Measurements from ENCODE around the gene TMEM132D.

TMEM132D gene

DNA sequence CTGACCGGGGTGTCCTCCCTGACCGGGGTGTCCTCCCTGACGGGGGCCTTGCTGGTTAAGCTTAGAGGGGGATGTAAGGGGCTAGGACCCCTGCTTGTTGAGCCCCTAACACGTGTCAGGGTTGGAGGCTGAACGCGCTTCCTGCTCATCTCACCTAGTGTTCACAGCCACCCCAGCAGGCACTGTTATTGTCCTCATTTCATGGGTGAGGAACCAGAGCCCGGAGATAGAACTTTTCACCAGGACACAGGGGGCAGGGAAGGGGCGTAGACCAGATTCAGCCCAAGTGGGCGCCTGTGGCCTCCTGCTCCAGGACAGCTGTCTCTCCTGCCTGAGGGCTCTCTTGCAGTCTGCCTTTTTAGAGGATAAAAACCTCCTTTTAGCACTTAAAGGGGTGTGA lies 814.2 kb downstream of the TMEM132D start:
- ChIA-PET CTCF (no interaction called here), POLR2A (no interaction called here)
- Histone ChIP-seq H3K9me3 (ENCODE audit: control insufficient read depth, insufficient read depth, low read depth, low read length) (no peaks in the 10 kb centered on the region), H3K4me3 (ENCODE audit: low read depth, low read length) (no peak overlapping the region), H3K27ac (ENCODE audit: extremely low read depth, low read depth, low read length) (no peak overlapping the region), H3K4me1 (ENCODE audit: control insufficient read depth, insufficient read depth, low read length) (no peaks in the 10 kb centered on the region), H3K36me3 (ENCODE audit: control insufficient read depth in 2 of 2, insufficient read depth in 1 of 2, low read length in 2 of 2) (no peaks in the 10 kb centered on the region)
- no peak for TF ChIP-seq ZNF302 (tag by site-specific recombination; IDR thresholded peaks at IDR 0.05; ENCODE audit: low read depth)
- no peak for TF ChIP-seq MZF1 (tag by site-specific recombination; IDR thresholded peaks at IDR 0.05; ENCODE audit: borderline replicate concordance)
- no peak for TF ChIP-seq ZNF645 (tag by site-specific recombination; IDR thresholded peaks at IDR 0.05)
- no peak for TF ChIP-seq ZNF37A (tag by site-specific recombination; IDR thresholded peaks at IDR 0.05)
- TF ChIP-seq ZNF501 (tag by site-specific recombination; IDR thresholded peaks at IDR 0.05), result no peak
- TF ChIP-seq ZNF560 (tag by site-specific recombination; IDR thresholded peaks at IDR 0.05; ENCODE audit: borderline replicate concordance), result no peak
- TF ChIP-seq ZNF155 (tag by site-specific recombination; IDR thresholded peaks at IDR 0.05), result no peak

DNA sequence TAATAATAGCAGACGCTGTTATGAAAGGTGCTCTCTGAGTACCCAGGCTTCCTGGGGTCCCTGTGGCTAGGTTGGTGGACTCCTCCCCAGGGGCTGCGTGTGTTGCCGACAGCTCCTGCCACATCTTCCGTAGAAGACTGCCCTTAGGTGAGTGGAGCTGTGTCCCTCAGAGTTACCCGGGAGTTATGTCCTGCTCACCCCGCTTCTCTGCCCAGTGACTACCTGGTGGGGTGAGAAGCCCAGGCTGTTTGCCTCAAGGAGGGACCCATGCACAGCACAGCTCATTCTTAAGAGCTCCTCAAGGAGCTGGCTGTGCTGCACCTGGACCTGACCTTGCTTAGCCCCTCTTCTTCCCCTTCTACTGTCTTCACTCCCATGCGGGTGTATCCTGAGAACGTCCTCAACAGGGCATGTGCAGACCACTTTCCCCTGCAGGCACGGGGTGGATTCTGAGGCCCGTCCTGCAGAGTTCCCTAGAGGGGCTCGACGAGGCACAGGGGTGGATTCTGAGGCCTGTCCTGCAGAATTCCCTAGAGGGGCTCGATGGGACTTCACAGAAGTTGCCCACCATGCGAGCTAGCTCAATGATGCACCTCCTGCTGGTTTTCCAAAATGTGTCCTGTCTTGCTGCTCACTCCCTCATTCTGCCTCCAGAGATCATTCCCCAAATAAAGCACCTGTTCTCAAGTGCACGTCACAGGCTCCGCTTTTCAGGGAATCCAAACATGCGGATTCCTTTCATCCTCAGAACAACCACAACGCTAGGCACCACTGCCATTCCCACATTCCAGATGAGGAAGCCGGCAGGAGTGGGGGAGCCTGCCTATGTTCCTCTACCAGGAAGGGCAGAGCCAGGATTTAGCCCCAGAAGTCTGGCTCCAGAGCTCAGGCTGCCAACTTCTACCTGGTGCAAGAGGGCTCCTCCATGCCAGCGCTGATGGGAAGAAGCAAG lies 818.7 kb downstream of the TMEM132D start:
- Histone ChIP-seq H3K27ac (ENCODE audit: extremely low read depth, low read depth, low read length) (no peak overlapping the region), H3K4me3 (ENCODE audit: low read depth, low read length) (no peak overlapping the region), H3K36me3 (ENCODE audit: control insufficient read depth in 2 of 2, insufficient read depth in 1 of 2, low read length in 2 of 2) (no peaks in the 10 kb centered on the region), H3K9me3 (ENCODE audit: control insufficient read depth, insufficient read depth, low read depth, low read length) (no peaks in the 10 kb centered on the region), H3K4me1 (ENCODE audit: control insufficient read depth, insufficient read depth, low read length) (no peaks in the 10 kb centered on the region)
- TF ChIP-seq YY1 (tag by site-specific recombination; IDR thresholded peaks at IDR 0.05) (no peak), ZNF645 (tag by site-specific recombination; IDR thresholded peaks at IDR 0.05) (no peak), SP7 (tag by site-specific recombination; IDR thresholded peaks at IDR 0.05) (no peak), ZNF433 (tag by site-specific recombination; IDR thresholded peaks at IDR 0.05; ENCODE audit: low read depth) (no peak), ZNF335 (tag by site-specific recombination; conservative IDR thresholded peaks at IDR 0.05) (no peak), ZNF596 (tag by site-specific recombination; IDR thresholded peaks at IDR 0.05) (no peak), ZBTB17 (tag by site-specific recombination; IDR thresholded peaks at IDR 0.05) (no peak), ZNF175 (tag by site-specific recombination; IDR thresholded peaks at IDR 0.05) (no peak)
- TF ChIP-seq, protein P1, sequence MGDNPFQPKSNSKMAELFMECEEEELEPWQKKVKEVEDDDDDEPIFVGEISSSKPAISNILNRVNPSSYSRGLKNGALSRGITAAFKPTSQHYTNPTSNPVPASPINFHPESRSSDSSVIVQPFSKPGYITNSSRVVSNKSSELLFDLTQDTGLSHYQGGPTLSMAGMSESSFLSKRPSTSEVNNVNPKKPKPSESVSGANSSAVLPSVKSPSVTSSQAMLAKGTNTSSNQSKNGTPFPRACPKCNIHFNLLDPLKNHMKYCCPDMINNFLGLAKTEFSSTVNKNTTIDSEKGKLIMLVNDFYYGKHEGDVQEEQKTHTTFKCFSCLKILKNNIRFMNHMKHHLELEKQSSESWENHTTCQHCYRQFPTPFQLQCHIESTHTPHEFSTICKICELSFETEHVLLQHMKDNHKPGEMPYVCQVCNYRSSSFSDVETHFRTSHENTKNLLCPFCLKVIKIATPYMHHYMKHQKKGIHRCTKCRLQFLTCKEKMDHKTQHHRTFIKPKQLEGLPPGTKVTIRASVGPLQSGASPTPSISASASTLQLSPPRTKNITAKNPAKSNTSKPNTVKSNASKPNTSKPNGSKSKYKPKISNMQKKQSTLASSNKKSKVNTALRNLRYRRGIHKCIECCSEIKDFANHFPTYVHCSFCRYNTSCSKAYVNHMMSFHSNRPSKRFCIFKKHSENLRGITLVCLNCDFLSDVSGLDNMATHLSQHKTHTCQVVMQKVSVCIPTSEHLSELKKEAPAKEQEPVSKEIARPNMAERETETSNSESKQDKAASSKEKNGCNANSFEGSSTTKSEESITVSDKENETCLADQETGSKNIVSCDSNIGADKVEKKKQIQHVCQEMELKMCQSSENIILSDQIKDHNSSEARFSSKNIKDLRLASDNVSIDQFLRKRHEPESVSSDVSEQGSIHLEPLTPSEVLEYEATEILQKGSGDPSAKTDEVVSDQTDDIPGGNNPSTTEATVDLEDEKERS (tag by site-specific recombination; IDR thresholded peaks at IDR 0.05), result no peak
- CTCF ChIA-PET, result interaction anchor here (0.9 kb wide), 1 partner anchor 13 kb away, joined by 3 read pairs; no protein-coding TSS in a partner anchor
- POLR2A ChIA-PET, result no interaction called here

Measured in HEK293 (cell line).